OCI-LY3 (cell line): Measurements from ENCODE around the gene HOXD3.

Experiments
- EZH2phosphoT487 ChIP-seq: fragments of 200-600 bp; shearing (Covaris generic); IDR thresholded peaks from 2 replicates; pipeline ENCODE4 v1.6.1; 2018; ENCODE audit warnings: antibody characterized with exemption, mixed run types, low read depth
- TF ChIP-seq, protein P1 (sequence below): fragments of 200-600, 300-600 bp; sonication (generic); IDR thresholded peaks from 2 replicates; pipeline ENCODE4 v1.5.1; 2014; ENCODE audit warnings: antibody characterized with exemption, low read length, low read depth

DNA sequence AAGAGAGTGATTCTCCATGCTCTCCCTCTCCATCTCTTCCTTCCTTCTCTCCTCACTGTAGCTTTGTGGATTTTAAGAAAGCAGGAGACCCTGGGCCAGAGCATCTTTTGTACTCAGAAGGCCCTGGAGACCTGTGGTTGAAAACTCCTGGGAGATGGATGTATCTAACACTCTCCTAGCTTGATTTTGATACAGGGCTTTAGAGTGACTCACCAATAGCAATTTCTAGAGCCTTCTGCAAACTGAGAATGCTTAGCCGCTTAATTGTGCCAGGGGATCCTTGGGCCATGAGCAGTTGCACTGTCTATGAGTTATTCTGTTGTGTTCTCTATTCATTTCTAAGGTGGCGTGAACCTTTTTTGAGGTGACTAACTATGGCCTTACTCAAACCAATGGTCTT is 49.0 kb downstream of the HOXD3 start:
- TF ChIP-seq EZH2phosphoT487 = no peak
- TF ChIP-seq, protein P1, sequence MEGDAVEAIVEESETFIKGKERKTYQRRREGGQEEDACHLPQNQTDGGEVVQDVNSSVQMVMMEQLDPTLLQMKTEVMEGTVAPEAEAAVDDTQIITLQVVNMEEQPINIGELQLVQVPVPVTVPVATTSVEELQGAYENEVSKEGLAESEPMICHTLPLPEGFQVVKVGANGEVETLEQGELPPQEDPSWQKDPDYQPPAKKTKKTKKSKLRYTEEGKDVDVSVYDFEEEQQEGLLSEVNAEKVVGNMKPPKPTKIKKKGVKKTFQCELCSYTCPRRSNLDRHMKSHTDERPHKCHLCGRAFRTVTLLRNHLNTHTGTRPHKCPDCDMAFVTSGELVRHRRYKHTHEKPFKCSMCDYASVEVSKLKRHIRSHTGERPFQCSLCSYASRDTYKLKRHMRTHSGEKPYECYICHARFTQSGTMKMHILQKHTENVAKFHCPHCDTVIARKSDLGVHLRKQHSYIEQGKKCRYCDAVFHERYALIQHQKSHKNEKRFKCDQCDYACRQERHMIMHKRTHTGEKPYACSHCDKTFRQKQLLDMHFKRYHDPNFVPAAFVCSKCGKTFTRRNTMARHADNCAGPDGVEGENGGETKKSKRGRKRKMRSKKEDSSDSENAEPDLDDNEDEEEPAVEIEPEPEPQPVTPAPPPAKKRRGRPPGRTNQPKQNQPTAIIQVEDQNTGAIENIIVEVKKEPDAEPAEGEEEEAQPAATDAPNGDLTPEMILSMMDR = no peak
